ENCODE measurements around the gene TNIP3.

DNA sequence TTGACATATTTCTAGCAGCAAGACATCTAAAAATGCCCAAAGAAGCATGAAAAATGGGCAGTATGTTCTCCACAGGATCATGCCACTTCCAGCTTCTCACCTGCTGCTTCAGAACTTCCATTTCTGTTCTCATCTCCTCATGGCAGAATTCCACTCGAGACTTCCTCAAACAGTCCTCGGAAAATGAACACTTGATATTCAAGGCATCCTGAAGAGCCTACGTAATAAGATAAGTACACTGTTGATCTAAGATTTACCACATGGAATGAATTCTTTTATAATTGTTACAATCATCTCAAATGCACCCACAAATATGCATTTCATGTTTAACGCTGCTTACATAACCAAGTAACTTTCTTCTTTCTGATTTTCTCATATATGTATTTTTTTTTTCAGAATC is 14.1 kb downstream of the TNIP3 start:
- TF ChIP-seq, protein P1, sequence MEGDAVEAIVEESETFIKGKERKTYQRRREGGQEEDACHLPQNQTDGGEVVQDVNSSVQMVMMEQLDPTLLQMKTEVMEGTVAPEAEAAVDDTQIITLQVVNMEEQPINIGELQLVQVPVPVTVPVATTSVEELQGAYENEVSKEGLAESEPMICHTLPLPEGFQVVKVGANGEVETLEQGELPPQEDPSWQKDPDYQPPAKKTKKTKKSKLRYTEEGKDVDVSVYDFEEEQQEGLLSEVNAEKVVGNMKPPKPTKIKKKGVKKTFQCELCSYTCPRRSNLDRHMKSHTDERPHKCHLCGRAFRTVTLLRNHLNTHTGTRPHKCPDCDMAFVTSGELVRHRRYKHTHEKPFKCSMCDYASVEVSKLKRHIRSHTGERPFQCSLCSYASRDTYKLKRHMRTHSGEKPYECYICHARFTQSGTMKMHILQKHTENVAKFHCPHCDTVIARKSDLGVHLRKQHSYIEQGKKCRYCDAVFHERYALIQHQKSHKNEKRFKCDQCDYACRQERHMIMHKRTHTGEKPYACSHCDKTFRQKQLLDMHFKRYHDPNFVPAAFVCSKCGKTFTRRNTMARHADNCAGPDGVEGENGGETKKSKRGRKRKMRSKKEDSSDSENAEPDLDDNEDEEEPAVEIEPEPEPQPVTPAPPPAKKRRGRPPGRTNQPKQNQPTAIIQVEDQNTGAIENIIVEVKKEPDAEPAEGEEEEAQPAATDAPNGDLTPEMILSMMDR (IDR thresholded peaks at IDR 0.05), result no peak
- TF ChIP-seq POLR2A (IDR thresholded peaks at IDR 0.05), result no peak
